ENCODE measurements around the gene KLHL8.

Gene KLHL8

DNA sequence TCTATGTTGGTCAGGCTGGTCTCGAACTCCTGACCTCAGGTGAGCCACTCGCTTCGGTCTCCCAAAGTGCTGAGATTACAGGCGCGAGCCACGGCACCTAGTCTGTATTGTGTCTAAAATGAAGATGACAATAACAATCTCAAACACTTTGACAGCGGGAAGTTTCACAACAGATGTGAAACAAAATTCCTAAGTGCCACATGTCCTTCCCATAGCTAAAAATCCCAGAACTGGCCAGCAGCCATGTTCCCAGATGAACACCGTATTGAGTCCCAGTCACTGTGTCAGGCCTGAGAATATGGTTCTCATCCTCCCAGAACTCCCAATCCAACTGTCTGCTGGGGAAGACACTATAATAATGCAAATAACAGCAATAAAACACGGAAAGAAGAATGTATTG is 16.4 kb upstream of the KLHL8 start:
- H3K27ac ChIP-seq = no peak overlapping the region
- no peak for DNase-seq (ENCODE audit: low read depth, low spot score)
- H3K9ac ChIP-seq (ENCODE audit: insufficient read length) = no peak overlapping the region
- H3K36me3 ChIP-seq (ENCODE audit: insufficient read depth, low read length) = no peaks in the 10 kb centered on the region
- H3K4me3 ChIP-seq = no peak overlapping the region
- H3K9me3 ChIP-seq (ENCODE audit: low read depth, low read length) = no peaks in the 10 kb centered on the region
- TF ChIP-seq FOXP2 (optimal IDR thresholded peaks at IDR 0.05; ENCODE audit: control extremely low read depth, extremely low read length, insufficient read depth) (no peak), EZH2 (IDR thresholded peaks at IDR 0.05) (no peak), POLR2AphosphoS5 (IDR thresholded peaks at IDR 0.05; ENCODE audit: borderline replicate concordance, low read depth, low read length) (no peak)

- DNase-seq (ENCODE audit: low read depth, low spot score) = no peak
- Histone ChIP-seq H3K36me3 (ENCODE audit: insufficient read depth, low read length) (no peaks in the 10 kb centered on the region), H3K9me3 (ENCODE audit: low read depth, low read length) (no peaks in the 10 kb centered on the region), H3K4me3 (peak overlapping the region; percentile 75), H3K9ac (ENCODE audit: insufficient read length) (peak overlapping the region; percentile 52), H3K27ac (no peak overlapping the region)
- TF ChIP-seq POLR2AphosphoS5 (IDR thresholded peaks at IDR 0.05; ENCODE audit: borderline replicate concordance, low read depth, low read length) (no peak), FOXP2 (optimal IDR thresholded peaks at IDR 0.05; ENCODE audit: control extremely low read depth, extremely low read length, insufficient read depth) (no peak), EZH2 (IDR thresholded peaks at IDR 0.05) (no peak)
Observed at GRCh38 chr4:87235020-87235671, 14.7 kb upstream of the KLHL8 start.

DNA sequence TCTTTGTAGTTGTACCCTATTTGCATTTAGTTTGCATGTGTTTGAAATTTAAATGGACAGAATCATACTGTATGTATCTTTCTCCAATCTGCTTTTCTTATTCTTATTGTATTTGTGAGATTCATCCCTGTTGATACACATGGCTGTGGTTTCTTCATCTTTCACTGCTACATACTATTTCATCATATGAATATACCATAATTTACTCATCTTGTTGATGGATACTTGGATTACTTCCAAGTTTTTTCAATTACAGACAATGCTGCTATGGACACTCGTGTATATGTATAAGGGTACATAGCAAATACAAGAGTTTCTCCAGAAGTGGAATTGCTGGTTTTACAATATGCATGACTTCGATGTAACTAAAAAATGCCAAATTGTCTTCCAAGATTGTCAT is 11.8 kb upstream of the KLHL8 start:
- Histone ChIP-seq H3K9me3 (ENCODE audit: low read depth, low read length) (no peaks in the 10 kb centered on the region), H3K9ac (ENCODE audit: insufficient read length) (no peak overlapping the region), H3K27ac (no peak overlapping the region), H3K36me3 (ENCODE audit: insufficient read depth, low read length) (no peaks in the 10 kb centered on the region), H3K4me3 (no peak overlapping the region)
- no peak for DNase-seq (ENCODE audit: low read depth, low spot score)
- TF ChIP-seq POLR2AphosphoS5 (IDR thresholded peaks at IDR 0.05; ENCODE audit: borderline replicate concordance, low read depth, low read length) (no peak), FOXP2 (optimal IDR thresholded peaks at IDR 0.05; ENCODE audit: control extremely low read depth, extremely low read length, insufficient read depth) (no peak)

GRCh38 chr4:87230806-87231205 is 10.4 kb upstream of the KLHL8 start:
- DNase-seq (ENCODE audit: low read depth, low spot score) = no peak
- no peaks in the 10 kb centered on the region for H3K9me3 ChIP-seq (ENCODE audit: low read depth, low read length)
- TF ChIP-seq POLR2AphosphoS5 (IDR thresholded peaks at IDR 0.05; ENCODE audit: borderline replicate concordance, low read depth, low read length) (no peak), EZH2 (IDR thresholded peaks at IDR 0.05) (no peak), FOXP2 (optimal IDR thresholded peaks at IDR 0.05; ENCODE audit: control extremely low read depth, extremely low read length, insufficient read depth) (no peak)
- no peaks in the 10 kb centered on the region for H3K36me3 ChIP-seq (ENCODE audit: insufficient read depth, low read length)
- no peak overlapping the region for H3K9ac ChIP-seq (ENCODE audit: insufficient read length)
- no peak overlapping the region for H3K27ac ChIP-seq
- H3K4me3 ChIP-seq = no peak overlapping the region

DNA sequence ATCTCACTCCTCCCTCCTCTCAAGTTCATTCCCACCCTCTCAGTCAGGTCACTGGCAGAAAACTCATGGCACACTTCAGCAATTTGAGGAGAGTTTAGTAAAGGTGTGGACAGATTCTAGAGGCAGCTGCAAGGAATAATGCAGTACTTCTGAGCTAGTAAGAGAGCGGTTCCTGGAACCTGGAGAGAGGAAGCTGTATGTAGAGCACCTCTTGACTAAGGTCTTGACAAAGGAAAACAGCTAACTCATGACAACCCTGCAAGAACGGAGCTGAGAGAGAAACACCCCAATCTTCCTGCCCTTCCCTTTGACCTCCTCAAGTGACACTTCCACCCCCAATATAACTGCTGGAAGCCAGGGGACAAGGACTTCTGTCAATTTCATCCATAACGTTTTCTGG is 9.6 kb upstream of the KLHL8 start:
- no peaks in the 10 kb centered on the region for H3K36me3 ChIP-seq (ENCODE audit: insufficient read depth, low read length)
- no peak overlapping the region for H3K4me3 ChIP-seq
- H3K27ac ChIP-seq = no peak overlapping the region
- no peaks in the 10 kb centered on the region for H3K9me3 ChIP-seq (ENCODE audit: low read depth, low read length)
- no peak for DNase-seq (ENCODE audit: low read depth, low spot score)
- H3K9ac ChIP-seq (ENCODE audit: insufficient read length) = no peak overlapping the region
- TF ChIP-seq FOXP2 (optimal IDR thresholded peaks at IDR 0.05; ENCODE audit: control extremely low read depth, extremely low read length, insufficient read depth) (no peak), POLR2AphosphoS5 (IDR thresholded peaks at IDR 0.05; ENCODE audit: borderline replicate concordance, low read depth, low read length) (no peak)

DNA sequence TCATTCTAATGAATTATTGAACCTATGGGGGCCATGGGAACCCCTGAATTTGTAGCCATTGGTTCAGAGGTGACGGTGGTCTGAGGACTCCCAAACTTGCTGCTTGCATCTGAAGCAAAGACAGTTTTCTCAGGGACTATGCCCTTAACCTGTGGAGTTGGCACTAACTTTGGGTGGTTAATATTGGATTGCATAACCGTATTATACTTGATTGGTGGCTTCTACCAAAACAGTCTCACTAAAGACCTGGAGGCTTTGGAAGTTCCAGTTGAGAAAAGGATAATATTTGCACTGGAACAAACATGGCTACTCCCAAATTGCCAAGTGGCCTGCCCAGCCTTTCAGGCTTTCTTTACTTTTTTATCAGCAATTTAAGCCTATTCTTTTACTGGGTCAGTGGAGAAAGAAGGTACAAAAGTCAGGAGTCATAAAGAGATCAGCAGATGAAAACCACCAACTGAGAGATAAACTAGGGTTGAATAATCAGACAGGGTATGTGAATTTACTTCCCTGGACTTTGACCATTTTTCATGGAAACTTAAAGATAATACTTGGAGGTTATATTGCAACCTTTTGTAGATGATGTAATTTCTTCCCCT is 7.9 kb upstream of the KLHL8 start:
- Histone ChIP-seq H3K27ac (no peak overlapping the region), H3K36me3 (ENCODE audit: insufficient read depth, low read length) (no peaks in the 10 kb centered on the region), H3K9ac (ENCODE audit: insufficient read length) (no peak overlapping the region), H3K4me3 (no peak overlapping the region), H3K9me3 (ENCODE audit: low read depth, low read length) (no peaks in the 10 kb centered on the region)
- DNase-seq (ENCODE audit: low read depth, low spot score) = no peak
- TF ChIP-seq EZH2 (IDR thresholded peaks at IDR 0.05) = no peak
- TF ChIP-seq FOXP2 (optimal IDR thresholded peaks at IDR 0.05; ENCODE audit: control extremely low read depth, extremely low read length, insufficient read depth) = no peak
- TF ChIP-seq POLR2AphosphoS5 (IDR thresholded peaks at IDR 0.05; ENCODE audit: borderline replicate concordance, low read depth, low read length) = no peak

DNA sequence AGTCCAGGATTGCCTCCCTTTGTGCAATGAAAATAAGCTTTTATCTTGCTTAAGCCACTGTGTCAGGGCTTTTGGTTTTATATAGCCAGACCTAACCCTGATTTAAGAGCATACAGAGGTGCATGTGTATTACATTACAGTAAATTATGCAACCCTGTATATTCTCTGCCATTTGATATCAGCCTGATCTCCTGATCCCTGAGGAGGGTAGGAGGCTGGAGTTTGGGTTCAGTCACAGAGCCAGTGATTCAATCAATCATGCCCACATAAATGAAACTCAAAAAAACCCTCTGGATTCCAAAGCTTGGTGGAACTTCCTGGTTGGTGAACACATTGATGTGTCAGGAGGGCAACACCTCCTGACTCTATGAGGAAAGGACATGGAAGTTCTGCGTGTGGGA is 7.3 kb upstream of the KLHL8 start:
- Histone ChIP-seq H3K9me3 (ENCODE audit: low read depth, low read length) (no peaks in the 10 kb centered on the region), H3K9ac (ENCODE audit: insufficient read length) (no peak overlapping the region), H3K36me3 (ENCODE audit: insufficient read depth, low read length) (no peaks in the 10 kb centered on the region), H3K27ac (no peak overlapping the region), H3K4me3 (no peak overlapping the region)
- DNase-seq (ENCODE audit: low read depth, low spot score) = no peak
- TF ChIP-seq POLR2AphosphoS5 (IDR thresholded peaks at IDR 0.05; ENCODE audit: borderline replicate concordance, low read depth, low read length) (no peak), FOXP2 (optimal IDR thresholded peaks at IDR 0.05; ENCODE audit: control extremely low read depth, extremely low read length, insufficient read depth) (no peak), EZH2 (IDR thresholded peaks at IDR 0.05) (no peak)

DNA sequence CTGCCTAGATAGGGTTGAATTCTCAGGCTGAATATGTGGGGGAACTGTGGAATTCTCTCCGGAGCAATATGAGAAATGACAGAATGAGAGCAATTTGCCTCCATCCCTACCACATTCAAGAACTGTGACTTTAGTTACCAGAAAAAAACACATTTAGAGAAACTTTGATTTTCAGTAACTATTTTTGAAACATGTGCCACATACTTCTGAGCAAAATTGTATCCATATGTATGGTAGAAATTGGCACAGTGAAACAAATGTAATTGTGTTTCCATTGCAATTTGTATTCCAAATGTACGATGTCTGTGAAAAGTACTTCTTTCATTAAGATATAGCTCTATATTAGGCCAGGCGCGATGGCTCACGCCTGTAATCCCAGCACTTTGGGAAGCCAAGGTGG is 5.5 kb upstream of the KLHL8 start:
- Histone ChIP-seq H3K27ac (no peak overlapping the region), H3K9me3 (ENCODE audit: low read depth, low read length) (no peaks in the 10 kb centered on the region), H3K36me3 (ENCODE audit: insufficient read depth, low read length) (no peaks in the 10 kb centered on the region), H3K4me3 (no peak overlapping the region), H3K9ac (ENCODE audit: insufficient read length) (no peak overlapping the region)
- TF ChIP-seq POLR2AphosphoS5 (IDR thresholded peaks at IDR 0.05; ENCODE audit: borderline replicate concordance, low read depth, low read length) = no peak
- TF ChIP-seq FOXP2 (optimal IDR thresholded peaks at IDR 0.05; ENCODE audit: control extremely low read depth, extremely low read length, insufficient read depth) = no peak
- TF ChIP-seq EZH2 (IDR thresholded peaks at IDR 0.05) = no peak
- no peak for DNase-seq (ENCODE audit: low read depth, low spot score)
